GM12878 (cell line): ENCODE results near the gene IFI44L. TPM values are rescaled to one million over a fixed set of nuclear protein-coding genes. Genes with fewer than 3 reads are reported as not detected.

Source experiments
- ATAC-seq: fragments of 200-7000 bp; cut with Tn5 transposase; 3 replicates; pipeline ENCODE4 v1.9.1; 2020; ENCODE audit warnings: mild to moderate bottlenecking, moderate library complexity
- BruUV-seq: library from RNA; stranded (reverse); fragments of 400-500 nt; replicated peaks from 2 replicates; lab custom pipeline; 2021; lab: Mats Ljungman, UMichigan
- CTCF ChIA-PET: fragments of 300-600 bp; sonication (Branson Sonifier 250); formaldehyde crosslinking; extraction: SDS; loops from one replicate; lab custom pipeline; 2021; ENCODE audit warnings: inconsistent platforms; lab: Yijun Ruan, JAX
- POLR2A ChIA-PET: fragments of 350-600 bp; formaldehyde crosslinking; extraction: SDS; loops from one replicate; lab custom pipeline; 2021; ENCODE audit warnings: inconsistent platforms; lab: Charles Lee
- RAD21 ChIA-PET: fragments of 300-600 bp; sonication (Branson Sonifier 250); formaldehyde crosslinking; loops from one replicate; lab custom pipeline; 2023; ENCODE audit warnings: antibody characterized with exemption; ENCODE audit not compliant: unreplicated experiment; lab: Charles Lee
- SMC1A ChIA-PET: fragments of 300-600 bp; sonication (Branson Sonifier 250); formaldehyde crosslinking; loops from one replicate; lab custom pipeline; 2023; ENCODE audit not compliant: unreplicated experiment, uncharacterized antibody; lab: Charles Lee
- DNase-seq: peaks from one replicate; pipeline ENCODE4 v3.0.0-alpha.2; 2011; ENCODE audit warnings: low read depth, low spot score
- FAIRE-seq: peaks from 3 replicates; lab custom pipeline; 2011; peaks lifted over from hg19 to GRCh38; lab: Jason Lieb, UNC
- H2AFZ ChIP-seq: 2 replicates; pipeline ENCODE4 v1.6.0; 2011; ENCODE audit warnings: low read depth, low read length, control low read depth; ENCODE audit not compliant: control insufficient read depth
- H3K27ac ChIP-seq: 2 replicates; pipeline ENCODE4 v1.5.1; 2011; ENCODE audit warnings: control low read depth; ENCODE audit not compliant: control insufficient read depth, insufficient read depth
- H3K27me3 ChIP-seq, 2 experiments: replicated peaks in 1 of 2; 2 replicates each; pipeline versions ENCODE4 v1.6.0 to v1.6.1; 2011; ENCODE audit warnings: low read length in 1 of 2; ENCODE audit not compliant: control insufficient read depth in 2 of 2, insufficient read depth in 2 of 2
- H3K36me3 ChIP-seq, 2 experiments: 2 replicates each; pipeline ENCODE4 v1.5.1; 2011; ENCODE audit warnings: low read length in 1 of 2; ENCODE audit not compliant: control insufficient read depth in 2 of 2, insufficient read depth in 2 of 2
- H3K4me1 ChIP-seq: 2 replicates; pipeline ENCODE4 v1.6.1; 2011; ENCODE audit warnings: mild to moderate bottlenecking, low read length, moderate library complexity, mixed read lengths; ENCODE audit not compliant: control insufficient read depth, insufficient read depth
- H3K4me2 ChIP-seq: 2 replicates; pipeline ENCODE4 v1.6.0; 2011; ENCODE audit warnings: control low read depth; ENCODE audit not compliant: control insufficient read depth, insufficient read depth
- H3K4me3 ChIP-seq: fragments of 200-600 bp; sonication (generic); 2 replicates; pipeline ENCODE4 v1.5.1; 2016
- H3K79me2 ChIP-seq: 2 replicates; pipeline ENCODE4 v1.6.0; 2011; ENCODE audit warnings: low read length; ENCODE audit not compliant: control insufficient read depth, insufficient read depth
- H3K9ac ChIP-seq: 2 replicates; pipeline ENCODE4 v1.8.0; 2011; ENCODE audit warnings: low read length, control low read depth, mixed read lengths; ENCODE audit not compliant: control insufficient read depth, insufficient read depth
- H3K9me3 ChIP-seq: replicated peaks from 3 replicates; pipeline ENCODE4 v1.5.1; 2011; ENCODE audit warnings: mild to moderate bottlenecking, low read length; ENCODE audit not compliant: control insufficient read depth, insufficient read depth
- H4K20me1 ChIP-seq: 2 replicates; pipeline ENCODE4 v1.6.0; 2011; ENCODE audit not compliant: control insufficient read depth, insufficient read depth
- BMI1 ChIP-seq: fragments of 450-650 bp; IDR thresholded peaks from 2 replicates; pipeline ENCODE4 v1.6.1; 2016; ENCODE audit warnings: mild to moderate bottlenecking, moderate library complexity, borderline replicate concordance
- MEF2A ChIP-seq: IDR thresholded peaks from 2 replicates; pipeline ENCODE4 v1.6.1; 2011; ENCODE audit warnings: low read depth, mild to moderate bottlenecking, low read length, moderate library complexity; ENCODE audit not compliant: insufficient read depth
- PML ChIP-seq: IDR thresholded peaks from 2 replicates; pipeline ENCODE4 v1.6.1; 2012; ENCODE audit warnings: low read length, inconsistent platforms
- POLR2AphosphoS2 ChIP-seq: IDR thresholded peaks from 2 replicates; pipeline ENCODE4 v1.6.1; 2011; ENCODE audit warnings: low read depth, mild to moderate bottlenecking, low read length, improper control_type of control experiment, moderate library complexity
- RAD21 ChIP-seq: IDR thresholded peaks from 2 replicates; pipeline ENCODE4 v1.6.1; 2011; ENCODE audit warnings: mild to moderate bottlenecking, low read depth, low read length, moderate library complexity; ENCODE audit not compliant: insufficient read depth
- ZBTB11 ChIP-seq: fragments of 450-650 bp; formaldehyde crosslinking; IDR thresholded peaks from 2 replicates; pipeline ENCODE4 v1.5.0; 2022; ENCODE audit warnings: mild to moderate bottlenecking, missing genetic modification characterization
- in situ Hi-C: fragments of 300-500 bp; cut with MboI; formaldehyde crosslinking; loops from 9 replicates; pipeline ENCODE4 v1.14.3; 2018; ENCODE audit warnings: mixed read lengths
- intact Hi-C: fragments of 100-400 bp; cut with micrococcal nuclease; formaldehyde crosslinking; loops from one replicate; pipeline ENCODE4 v1.14.2; 2022; ENCODE audit not compliant: unreplicated experiment
- polyA plus RNA-seq, 11 experiments: library from polyadenylated mRNA; depleted of rRNA in 4 of 11; unstranded in 6 of 11; stranded (reverse) in 5 of 11; fragments of >200 nt; fragmentation: Nextera tagmentation in 4 of 11; fragmentation: Illumina TruSeq in 1 of 11; extraction: Ambion mirVana in 4 of 11; extraction: Trizol in 1 of 11; gene quantifications; 1 replicate in 1 of 11; 2 replicates in 10 of 11; pipeline versions ENCODE4 v1.2.1 to v1.2.3, GENCODE V29; 2011 to 2016; ENCODE audit warnings: inconsistent platforms in 2 of 11, missing spikeins in 2 of 11, low read depth in 1 of 11
- total RNA-seq, 4 experiments: library from RNA; depleted of rRNA in 3 of 4; stranded (reverse); fragments of >200 nt in 3 of 4; fragmentation: Illumina TruSeq in 1 of 4; extraction: Trizol in 1 of 4; gene quantifications; 2 replicates each; pipeline versions ENCODE4 v1.2.1 to v1.2.3, GENCODE V29; 2013 to 2021

The IFI44L gene
- total and polyA plus RNA-seq, 10 of the 15 experiments (the other 5 are each of a cell fraction or from before 2014, with no cell fraction given): 58.0 to 371 (median 173) TPM

DNA sequence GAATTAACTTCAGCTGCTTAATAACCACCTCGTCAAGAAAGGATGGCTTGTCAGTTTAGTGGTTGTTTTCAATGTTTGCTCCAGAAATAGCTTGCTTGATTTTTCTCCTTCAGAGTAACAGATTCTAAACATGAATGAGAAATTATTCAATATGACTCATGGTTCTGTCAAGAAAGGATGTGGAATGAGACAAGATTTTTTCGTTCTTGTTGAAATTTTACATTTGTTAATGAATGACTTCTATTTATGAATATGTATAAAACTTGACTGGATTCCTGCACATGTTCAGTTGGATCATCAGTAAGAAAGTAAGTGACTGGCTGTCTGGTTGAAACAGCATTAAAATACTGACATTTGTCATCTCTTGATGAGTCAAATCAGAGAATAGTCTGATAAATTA lies 67.7 kb downstream of the IFI44L start (continued):
- TF ChIP-seq ZBTB11 (no peak), PML (no peak), BMI1 (no peak)

- no peak for FAIRE-seq
- in situ Hi-C loops (no loop called here), intact Hi-C loops (loop anchor here (5.0 kb wide), 2 partner anchors 144 to 509 kb away; no protein-coding TSS in a partner anchor)
- H4K20me1 ChIP-seq: no peaks in the 10 kb centered on the region
- no peaks in the 10 kb centered on the region for H3K36me3 ChIP-seq
- POLR2A ChIA-PET: no interaction called here
- H3K79me2 ChIP-seq: no peaks in the 10 kb centered on the region
- no peaks in the 10 kb centered on the region for H3K4me1 ChIP-seq
- no peak for DNase-seq
- RAD21 ChIA-PET: no interaction called here
- H3K27me3 ChIP-seq: no peaks in the 10 kb centered on the region
- no peak overlapping the region for H3K4me2 ChIP-seq
- ATAC-seq: no peak; the same call in 2 of the 3 replicates
- H3K9ac ChIP-seq: no peak overlapping the region
- H3K4me3 ChIP-seq: no peak overlapping the region
- SMC1A ChIA-PET: no interaction called here
- H2AFZ ChIP-seq: no peak overlapping the region
- H3K9me3 ChIP-seq: no peaks in the 10 kb centered on the region
- H3K27ac ChIP-seq: no peak overlapping the region
- TF ChIP-seq MEF2A: no peak
- TF ChIP-seq POLR2AphosphoS2: no peak
- 0 out of 2 replicates have a peak, but pooled peaks have one; percentile 21 for TF ChIP-seq RAD21
- no TSS peak for BruUV-seq
- CTCF ChIA-PET: interaction anchor here (1.0 kb wide), 1 partner anchor 665 kb away, joined by 3 read pairs; no protein-coding TSS in a partner anchor
Observed at GRCh38 chr1:78688697-78689096, 68.4 kb downstream of the IFI44L start.
